H9 (cell line): ENCODE data around the gene COL4A4. TPM values are rescaled to one million over a fixed set of nuclear protein-coding genes. Genes with fewer than 3 reads are reported as not detected.

Experiments
- DNase-seq: peaks from one replicate; pipeline ENCODE4 v3.0.0-alpha.2; 2017
- H2AFZ ChIP-seq: one replicate; pipeline ENCODE4 v1.6.1; 2013; ENCODE audit warnings: mild to moderate bottlenecking, low read length, control low read depth, moderate library complexity
- H2AK5ac ChIP-seq: 2 replicates; pipeline ENCODE4 v1.6.1; 2013; ENCODE audit warnings: low read length, control low read depth, mixed read lengths; ENCODE audit not compliant: insufficient read length
- H2BK120ac ChIP-seq: one replicate; pipeline ENCODE4 v1.6.1; 2013; ENCODE audit warnings: low read depth, mild to moderate bottlenecking, low read length, control low read depth, inconsistent platforms; ENCODE audit not compliant: poor library complexity, severe bottlenecking
- H2BK12ac ChIP-seq: 2 replicates; pipeline ENCODE4 v1.6.1; 2013; ENCODE audit warnings: low read length, control low read depth, mixed read lengths, low read depth; ENCODE audit not compliant: insufficient read length
- H2BK15ac ChIP-seq: 2 replicates; pipeline ENCODE4 v1.6.1; 2013; ENCODE audit warnings: low read depth, low read length, control low read depth
- H2BK20ac ChIP-seq: one replicate; pipeline ENCODE4 v1.6.1; 2013; ENCODE audit warnings: low read depth, mild to moderate bottlenecking, low read length, control low read depth, inconsistent platforms; ENCODE audit not compliant: poor library complexity, severe bottlenecking
- H2BK5ac ChIP-seq: 2 replicates; pipeline ENCODE4 v1.6.1; 2013; ENCODE audit warnings: low read length, control low read depth, mixed read lengths; ENCODE audit not compliant: insufficient read length
- H3K14ac ChIP-seq: 2 replicates; pipeline ENCODE4 v1.6.1; 2013; ENCODE audit warnings: low read length, control low read depth; ENCODE audit not compliant: insufficient read depth
- H3K18ac ChIP-seq: 2 replicates; pipeline ENCODE4 v1.6.1; 2013; ENCODE audit warnings: low read depth, mild to moderate bottlenecking, mixed read lengths, low read length, control low read depth; ENCODE audit not compliant: insufficient read length
- H3K23ac ChIP-seq: 2 replicates; pipeline ENCODE4 v1.6.1; 2013; ENCODE audit warnings: low read length, control low read depth, mixed read lengths, low read depth; ENCODE audit not compliant: insufficient read length
- H3K23me2 ChIP-seq: 2 replicates; pipeline ENCODE4 v1.6.1; 2013; ENCODE audit warnings: low read depth, mild to moderate bottlenecking, mixed read lengths, low read length, control low read depth; ENCODE audit not compliant: insufficient read length, poor library complexity, severe bottlenecking
- H3K27ac ChIP-seq: 2 replicates; pipeline ENCODE4 v1.5.1; 2013; ENCODE audit warnings: low read length, control low read depth, mixed read lengths, low read depth; ENCODE audit not compliant: insufficient read length
- H3K27me3 ChIP-seq: 2 replicates; pipeline ENCODE4 v1.6.1; 2013; ENCODE audit warnings: low read length, control low read depth, inconsistent platforms; ENCODE audit not compliant: insufficient read depth
- H3K4ac ChIP-seq: 2 replicates; pipeline ENCODE4 v1.6.1; 2013; ENCODE audit warnings: low read depth, mild to moderate bottlenecking, control low read depth, inconsistent platforms, low read length, moderate library complexity
- H3K4me1 ChIP-seq: 2 replicates; pipeline ENCODE4 v1.6.1; 2013; ENCODE audit warnings: low read length, control low read depth, inconsistent platforms; ENCODE audit not compliant: insufficient read depth
- H3K4me2 ChIP-seq: 2 replicates; pipeline ENCODE4 v1.6.1; 2013; ENCODE audit warnings: low read length, control low read depth, mixed read lengths; ENCODE audit not compliant: insufficient read length, insufficient read depth
- H3K56ac ChIP-seq: 2 replicates; pipeline ENCODE4 v1.6.1; 2013; ENCODE audit warnings: low read depth, mild to moderate bottlenecking, mixed read lengths, low read length, control low read depth; ENCODE audit not compliant: insufficient read length
- H3K79me1 ChIP-seq: 2 replicates; pipeline ENCODE4 v1.6.1; 2013; ENCODE audit warnings: low read depth, mild to moderate bottlenecking, moderate library complexity, low read length, control low read depth, inconsistent platforms; ENCODE audit not compliant: insufficient read depth, poor library complexity, severe bottlenecking
- H3K79me2 ChIP-seq: 2 replicates; pipeline ENCODE4 v1.6.1; 2013; ENCODE audit warnings: low read length, control low read depth, inconsistent platforms; ENCODE audit not compliant: insufficient read depth
- H3K9ac ChIP-seq: 2 replicates; pipeline ENCODE4 v1.6.1; 2013; ENCODE audit warnings: low read length, control low read depth, mixed read lengths; ENCODE audit not compliant: insufficient read length; ENCODE audit errors: extremely low read depth
- H3K9me3 ChIP-seq: one replicate; pipeline ENCODE4 v1.6.1; 2013; ENCODE audit warnings: low read depth, low read length, inconsistent platforms; ENCODE audit not compliant: control insufficient read depth
- H3T11ph ChIP-seq: one replicate; pipeline ENCODE4 v1.6.1; 2013; ENCODE audit warnings: mild to moderate bottlenecking, low read length, control low read depth, inconsistent platforms
- H4K20me1 ChIP-seq: one replicate; pipeline ENCODE4 v1.6.1; 2013; ENCODE audit not compliant: control insufficient read depth, insufficient read length, insufficient read depth
- H4K5ac ChIP-seq: 2 replicates; pipeline ENCODE4 v1.6.1; 2013; ENCODE audit warnings: low read depth, mild to moderate bottlenecking, mixed read lengths, low read length, control low read depth; ENCODE audit not compliant: insufficient read length
- H4K8ac ChIP-seq: replicated peaks from 2 replicates; pipeline ENCODE4 v1.6.1; 2013; ENCODE audit warnings: low read length, control low read depth, mixed read lengths, low read depth; ENCODE audit not compliant: insufficient read length
- H4K91ac ChIP-seq: 2 replicates; pipeline ENCODE4 v1.6.1; 2013; ENCODE audit warnings: low read depth, mild to moderate bottlenecking, moderate library complexity, mixed read lengths, low read length, control low read depth; ENCODE audit not compliant: insufficient read length
- H3K27ac Mint-ChIP-seq, 3 experiments: 2 replicates in 2 of 3; 3 replicates in 1 of 3; pipeline ENCODE4 v1.8.0; 2020 to 2021; ENCODE audit warnings: mixed read lengths in 3 of 3, mild to moderate bottlenecking in 1 of 3, moderate library complexity in 1 of 3
- H3K27me3 Mint-ChIP-seq: 2 replicates; pipeline ENCODE4 v1.8.0; 2021; ENCODE audit warnings: low read depth, mild to moderate bottlenecking, moderate library complexity, mixed read lengths
- H3K36me3 Mint-ChIP-seq, 3 experiments: 2 replicates in 2 of 3; 3 replicates in 1 of 3; pipeline ENCODE4 v1.8.0; 2020 to 2021; ENCODE audit warnings: low read depth in 3 of 3, mixed read lengths in 3 of 3; ENCODE audit not compliant: insufficient read depth in 1 of 3
- H3K4me1 Mint-ChIP-seq, 2 experiments: 2 replicates each; pipeline ENCODE4 v1.8.0; 2020; ENCODE audit warnings: mixed read lengths in 2 of 2
- H3K4me3 Mint-ChIP-seq, 2 experiments: 2 replicates in 1 of 2; 3 replicates in 1 of 2; pipeline ENCODE4 v1.8.0; 2020 to 2021; ENCODE audit warnings: mild to moderate bottlenecking in 2 of 2, mixed read lengths in 2 of 2, moderate library complexity in 1 of 2
- H3K9me3 Mint-ChIP-seq, 2 experiments: 2 replicates in 1 of 2; 3 replicates in 1 of 2; pipeline ENCODE4 v1.8.0; 2020; ENCODE audit warnings: mild to moderate bottlenecking in 2 of 2, mixed read lengths in 2 of 2, moderate library complexity in 1 of 2
- WGBS: extraction: QIAGEN DNeasy Blood & Tissue Kit; methylation state at CpG from one replicate; pipeline ENCODE4 v1.1.7; 2013; ENCODE audit warnings: missing lambda C conversion rate, low lambda C conversion rate, mixed read lengths; ENCODE audit not compliant: insufficient read length; ENCODE audit errors: extremely low coverage; 5-methylcytosine and 5-hydroxymethylcytosine counted together
- total RNA-seq: library from RNA; stranded (reverse); gene quantifications from 2 replicates; pipeline ENCODE4 v1.2.1, GENCODE V29; 2021
- TF ChIP-seq, protein P1 (sequence below): fragments of 200-600 bp; sonication (generic); conservative IDR thresholded peaks from 3 replicates; pipeline ENCODE4 v1.8.0; 2021; ENCODE audit warnings: antibody characterized with exemption, mild to moderate bottlenecking

COL4A4 gene
- total RNA-seq, 1 experiment from 2014 or later = 0.92 TPM

- no peak overlapping the region for H3K4me2 ChIP-seq
- no peak overlapping the region for H3K23ac ChIP-seq
- no peak overlapping the region for H4K5ac ChIP-seq
- no peak overlapping the region for H2BK120ac ChIP-seq
- H3K9me3 ChIP-seq = no peaks in the 10 kb centered on the region
- H3K9ac ChIP-seq = no peak overlapping the region
- whole genome bisulfite sequencing = no CpG with 5 or more reads among the region's 11 CpGs
- no peak overlapping the region for H2AFZ ChIP-seq
- no peak overlapping the region; the same call in 1 of the 2 replicates for H3K14ac ChIP-seq
- H3K23me2 ChIP-seq = no peaks in the 10 kb centered on the region
- peaks cover under 1% of the 10 kb centered on the region; the same call in 1 of the 2 replicates for H3K4me1 ChIP-seq
- Mint-ChIP-seq H3K4me3 (no peak overlapping the region), H3K4me1 (peaks cover 14 to 19% of the 10 kb centered on the region in 2 experiments), H3K9me3 (no peaks in the 10 kb centered on the region; a peak in 2 of 5 replicates), H3K27me3 (0 out of 2 replicates have a peak, but pooled peaks cover 3% of the 10 kb centered on the region), H3K36me3 (peaks cover 0 to 5% (median 0%) of the 10 kb centered on the region in 3 experiments; a peak in 2 of 7 replicates), H3K27ac (peak overlapping the region in 1 of 3 experiments; percentile 47; a peak in 2 of 7 replicates)
- H3T11ph ChIP-seq = no peak overlapping the region
- H2AK5ac ChIP-seq = no peak overlapping the region
- DNase-seq = no peak
- no peak overlapping the region for H4K8ac ChIP-seq
- H2BK20ac ChIP-seq = no peak overlapping the region
- no peak overlapping the region for H2BK12ac ChIP-seq
- no peak overlapping the region for H4K91ac ChIP-seq
- no peak overlapping the region for H3K4ac ChIP-seq
- no peak overlapping the region for H3K27ac ChIP-seq
- TF ChIP-seq, protein P1, sequence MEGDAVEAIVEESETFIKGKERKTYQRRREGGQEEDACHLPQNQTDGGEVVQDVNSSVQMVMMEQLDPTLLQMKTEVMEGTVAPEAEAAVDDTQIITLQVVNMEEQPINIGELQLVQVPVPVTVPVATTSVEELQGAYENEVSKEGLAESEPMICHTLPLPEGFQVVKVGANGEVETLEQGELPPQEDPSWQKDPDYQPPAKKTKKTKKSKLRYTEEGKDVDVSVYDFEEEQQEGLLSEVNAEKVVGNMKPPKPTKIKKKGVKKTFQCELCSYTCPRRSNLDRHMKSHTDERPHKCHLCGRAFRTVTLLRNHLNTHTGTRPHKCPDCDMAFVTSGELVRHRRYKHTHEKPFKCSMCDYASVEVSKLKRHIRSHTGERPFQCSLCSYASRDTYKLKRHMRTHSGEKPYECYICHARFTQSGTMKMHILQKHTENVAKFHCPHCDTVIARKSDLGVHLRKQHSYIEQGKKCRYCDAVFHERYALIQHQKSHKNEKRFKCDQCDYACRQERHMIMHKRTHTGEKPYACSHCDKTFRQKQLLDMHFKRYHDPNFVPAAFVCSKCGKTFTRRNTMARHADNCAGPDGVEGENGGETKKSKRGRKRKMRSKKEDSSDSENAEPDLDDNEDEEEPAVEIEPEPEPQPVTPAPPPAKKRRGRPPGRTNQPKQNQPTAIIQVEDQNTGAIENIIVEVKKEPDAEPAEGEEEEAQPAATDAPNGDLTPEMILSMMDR = no peak
- no peak overlapping the region for H3K56ac ChIP-seq
- H3K27me3 ChIP-seq = no peaks in the 10 kb centered on the region
- H2BK5ac ChIP-seq = no peak overlapping the region
- H4K20me1 ChIP-seq = no peaks in the 10 kb centered on the region
- H3K79me1 ChIP-seq = no peaks in the 10 kb centered on the region
- H3K79me2 ChIP-seq = no peaks in the 10 kb centered on the region
- H2BK15ac ChIP-seq = no peak overlapping the region
- no peak overlapping the region for H3K18ac ChIP-seq
Observed at GRCh38 chr2:227179988-227180685, 16.1 kb upstream of the COL4A4 start.
